Heart left ventricle (tissue), 13 donors: ENCODE measurements around the gene GUF1.

Experiments
- POLR2A ChIP-seq, 2 donors: fragments of 450-650 bp; IDR thresholded peaks; one replicate each; pipeline ENCODE4 v1.6.1; 2017; ENCODE audit warnings: antibody characterized with exemption in 2 of 2, mild to moderate bottlenecking in 2 of 2, moderate library complexity in 2 of 2
- TF ChIP-seq, protein P1 (sequence below), 12 donors: fragments of 200-600 bp; sonication (generic) in 4 of 12; IDR thresholded peaks; one replicate each; pipeline versions ENCODE4 v1.5.0 to v1.8.0; 2018 to 2022; ENCODE audit warnings: antibody characterized with exemption in 12 of 12, mild to moderate bottlenecking in 5 of 12
- donor health status: ischemic (EF 13 %, LVEDD 7.1; RV severe dilation, severe dysfunction).
- donor health status: DM: no; HTN: yes; CAD: no.
- donor health status: DM: no; HTN: no; CAD: no.
- donor health status: ischemic (EF 25% LVEDD 6.9; RV normal size, moderate dysfunction).
- donor health status: ischemic (EF 25% LVEDD 5.7; RV mildly dilated, moderate dysfunction).
- donor health status: ischemic (EF 35%, LVEDD 5.7; RV mildly dilated, moderate dysfunction).
- donor health status: nonischemic (EF 11% LVEDD 7.7; RV severe dilation, severe dysfunction).
- donor health status: DM: yes; HTN: yes; CAD: no.
- donor health status: PGD.
- donor health status: ischemic (EF 29% LVEDD 5.4; RV normal size, mild dysfunction).
- donor health status: nonischemic (EF 23%, LVEDD 6.1; RV moderate dilation, normal function).

- TF ChIP-seq POLR2A (IDR thresholded peaks at IDR 0.05) = no peak
- TF ChIP-seq, protein P1, sequence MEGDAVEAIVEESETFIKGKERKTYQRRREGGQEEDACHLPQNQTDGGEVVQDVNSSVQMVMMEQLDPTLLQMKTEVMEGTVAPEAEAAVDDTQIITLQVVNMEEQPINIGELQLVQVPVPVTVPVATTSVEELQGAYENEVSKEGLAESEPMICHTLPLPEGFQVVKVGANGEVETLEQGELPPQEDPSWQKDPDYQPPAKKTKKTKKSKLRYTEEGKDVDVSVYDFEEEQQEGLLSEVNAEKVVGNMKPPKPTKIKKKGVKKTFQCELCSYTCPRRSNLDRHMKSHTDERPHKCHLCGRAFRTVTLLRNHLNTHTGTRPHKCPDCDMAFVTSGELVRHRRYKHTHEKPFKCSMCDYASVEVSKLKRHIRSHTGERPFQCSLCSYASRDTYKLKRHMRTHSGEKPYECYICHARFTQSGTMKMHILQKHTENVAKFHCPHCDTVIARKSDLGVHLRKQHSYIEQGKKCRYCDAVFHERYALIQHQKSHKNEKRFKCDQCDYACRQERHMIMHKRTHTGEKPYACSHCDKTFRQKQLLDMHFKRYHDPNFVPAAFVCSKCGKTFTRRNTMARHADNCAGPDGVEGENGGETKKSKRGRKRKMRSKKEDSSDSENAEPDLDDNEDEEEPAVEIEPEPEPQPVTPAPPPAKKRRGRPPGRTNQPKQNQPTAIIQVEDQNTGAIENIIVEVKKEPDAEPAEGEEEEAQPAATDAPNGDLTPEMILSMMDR (IDR thresholded peaks at IDR 0.05) = no peak
These were observed 47.5 kb downstream of the GUF1 start for GRCh38 chr4:44725726-44726037.
